ENCODE results near the gene KIAA1328.

DNA sequence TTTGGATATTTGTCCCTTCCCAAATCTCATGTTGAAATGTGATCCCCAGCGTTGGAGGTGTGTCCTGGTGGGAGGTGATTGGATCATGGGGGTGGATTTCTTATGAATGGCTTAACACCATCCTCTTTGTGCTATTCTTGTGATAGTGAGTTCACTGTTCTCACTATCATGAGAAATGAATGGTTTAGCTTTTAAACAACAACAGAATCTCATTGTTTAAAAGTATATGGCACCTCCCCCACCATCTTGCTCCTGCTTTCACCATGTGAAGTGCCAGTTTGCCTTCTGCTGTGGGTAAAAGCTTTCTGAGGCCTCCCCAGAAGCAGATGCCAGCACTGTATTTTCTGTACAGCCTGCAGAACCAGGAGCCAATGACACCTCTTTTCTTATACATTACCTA is 38.1 kb downstream of the KIAA1328 start:
- no peak for TF ChIP-seq CTCF (IDR thresholded peaks at IDR 0.05)
- no peak for TF ChIP-seq POLR2A (IDR thresholded peaks at IDR 0.05)
- no peak for TF ChIP-seq POLR2AphosphoS5 (IDR thresholded peaks at IDR 0.05; ENCODE audit: insufficient read depth in 1 of 2, low read depth in 1 of 2)

All from vagina (tissue), 2 donors.